HG03108 (cell line): ENCODE results near the gene ZBTB37.
"Not testable (repeated sequence)": the region's sequence is repeated elsewhere in the genome, so short reads cannot be mapped to it uniquely, and the experiment has no call there.

ENCODE experiments used
- ATAC-seq: cut with Tn5 transposase; IDR thresholded peaks from one replicate; pipeline ENCODE4 v1.9.1; 2021; ENCODE audit warnings: moderate library complexity; ENCODE audit not compliant: unreplicated experiment

ZBTB37 gene, protein sequence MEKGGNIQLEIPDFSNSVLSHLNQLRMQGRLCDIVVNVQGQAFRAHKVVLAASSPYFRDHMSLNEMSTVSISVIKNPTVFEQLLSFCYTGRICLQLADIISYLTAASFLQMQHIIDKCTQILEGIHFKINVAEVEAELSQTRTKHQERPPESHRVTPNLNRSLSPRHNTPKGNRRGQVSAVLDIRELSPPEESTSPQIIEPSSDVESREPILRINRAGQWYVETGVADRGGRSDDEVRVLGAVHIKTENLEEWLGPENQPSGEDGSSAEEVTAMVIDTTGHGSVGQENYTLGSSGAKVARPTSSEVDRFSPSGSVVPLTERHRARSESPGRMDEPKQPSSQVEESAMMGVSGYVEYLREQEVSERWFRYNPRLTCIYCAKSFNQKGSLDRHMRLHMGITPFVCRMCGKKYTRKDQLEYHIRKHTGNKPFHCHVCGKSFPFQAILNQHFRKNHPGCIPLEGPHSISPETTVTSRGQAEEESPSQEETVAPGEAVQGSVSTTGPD

DNA sequence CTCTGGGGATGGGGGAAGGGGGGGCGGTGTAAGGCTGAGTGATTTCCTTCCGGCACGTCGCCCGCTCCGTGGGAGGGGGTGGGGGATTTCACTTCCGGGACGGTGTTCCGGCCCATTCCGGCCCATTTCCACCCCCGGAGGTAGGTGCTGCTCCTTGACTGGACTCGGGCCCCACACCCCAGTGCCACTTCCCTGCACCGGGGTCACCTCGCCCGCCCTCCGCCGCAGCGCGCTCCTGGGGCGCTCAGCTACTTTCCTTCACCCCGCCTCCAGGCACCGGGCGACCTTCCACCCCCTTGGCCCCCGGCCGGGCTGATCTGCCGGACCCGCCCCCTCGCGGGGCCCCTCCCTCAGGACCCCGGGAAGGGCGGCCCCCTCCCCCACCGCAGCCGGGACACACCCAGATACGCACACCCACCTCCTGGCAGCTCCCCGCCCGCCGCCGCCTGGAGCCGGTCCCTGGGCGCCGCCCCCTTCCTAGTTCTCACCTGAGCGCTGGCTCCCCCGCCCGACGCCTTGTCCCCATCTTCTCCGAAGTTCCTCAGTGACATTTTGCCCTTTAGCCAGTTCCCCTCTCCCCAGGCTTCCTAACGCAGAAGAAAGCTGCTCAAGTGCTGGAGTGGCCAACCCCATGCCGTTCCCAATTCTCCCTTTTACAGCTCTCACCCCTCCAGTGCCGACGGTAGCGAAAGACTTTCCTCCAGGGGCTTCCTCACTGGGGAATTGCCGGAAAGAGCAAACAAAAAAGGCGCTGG, at the start of gene ZBTB37:
TSS of gene ZBTB37 (plus strand) at position 115 of the 755 bp plus-strand sequence. CDS start 1,846 bp downstream, outside the sequence.
- peak; percentile 54 for ATAC-seq

DNA sequence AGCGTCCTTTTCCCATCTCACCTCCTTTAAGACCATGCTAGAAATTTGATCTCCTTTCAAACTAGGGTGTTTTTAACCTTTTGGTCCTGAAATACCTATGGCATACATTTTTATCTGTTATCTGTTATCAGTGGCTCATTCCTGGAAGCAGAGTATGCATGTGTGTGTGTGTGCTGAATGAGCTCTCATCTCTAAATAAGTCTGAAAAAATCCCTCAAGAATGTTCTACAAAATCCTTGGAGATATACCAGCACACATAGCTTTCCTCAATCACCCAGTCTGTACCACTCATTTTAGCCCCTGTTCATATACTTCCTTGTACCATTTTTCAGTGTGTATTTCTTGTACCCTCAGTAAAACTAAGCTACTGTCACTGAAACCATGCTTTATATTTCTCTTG, 49.7 kb upstream of the ZBTB37 start:
- no peak for ATAC-seq

GRCh38 chr1:173821680-173822079, 46.5 kb upstream of the ZBTB37 start:
- no peak for ATAC-seq

DNA sequence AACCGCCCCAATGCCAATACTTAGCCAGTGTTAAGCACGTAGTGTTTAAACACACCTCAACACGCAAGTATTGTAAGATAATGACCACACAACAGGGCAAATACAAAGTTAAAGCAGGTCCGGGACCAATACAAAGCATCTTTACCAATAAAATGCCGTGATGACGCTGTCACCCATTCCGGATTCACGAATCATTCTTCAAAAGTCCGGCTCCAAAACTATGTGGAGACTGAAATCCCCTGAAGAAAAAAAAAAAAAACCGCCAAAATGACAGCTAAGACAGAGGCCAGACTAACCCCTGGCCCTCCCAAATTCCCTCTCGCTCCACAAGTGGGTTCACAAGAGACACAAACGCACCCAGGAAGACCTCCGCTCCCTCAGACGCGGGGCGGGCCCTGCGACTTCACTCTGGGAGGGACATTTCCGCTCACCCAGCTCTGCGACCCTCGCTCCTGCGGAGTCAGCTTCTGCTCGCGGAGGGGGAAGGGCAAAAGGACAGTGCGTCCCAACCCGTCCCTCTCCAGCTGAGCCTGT, 44.3 kb upstream of the ZBTB37 start:
- ATAC-seq = peak; percentile 25

GRCh38 chr1:173824315-173825081, 43.7 kb upstream of the ZBTB37 start, which contains the start of the genes CENPL and DARS2:
TSS of gene CENPL (minus strand) at chr1:173824883. CDS start at chr1:173811299, 13,584 bp downstream.
TSS of gene DARS2 (plus strand) at chr1:173824673. CDS start at chr1:173825230, 557 bp downstream.
- peak; percentile 79 for ATAC-seq

GRCh38 chr1:173827611-173828010, 40.6 kb upstream of the ZBTB37 start:
- ATAC-seq = no peak

DNA sequence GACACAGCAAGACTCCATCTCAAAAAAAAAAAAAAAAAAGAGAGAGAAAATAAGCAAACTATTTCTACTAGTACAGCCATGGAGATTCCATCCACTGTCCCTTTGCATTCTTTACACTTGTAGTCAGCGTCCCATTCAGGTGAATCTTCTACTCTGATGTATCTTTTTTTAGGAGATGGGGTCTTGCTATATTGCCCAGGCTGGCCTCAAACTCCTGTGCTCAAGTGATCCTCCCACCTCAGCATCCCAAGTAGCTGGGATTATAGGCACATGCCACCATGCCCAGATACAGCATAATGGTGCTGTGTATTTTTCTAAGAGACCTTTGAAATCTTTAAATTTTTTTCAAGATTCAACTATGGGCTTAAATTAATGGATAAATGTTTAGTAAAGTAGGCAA, 35.4 kb upstream of the ZBTB37 start:
- no peak for ATAC-seq

GRCh38 chr1:173852105-173852504, 16.1 kb upstream of the ZBTB37 start:
- no peak for ATAC-seq

- no peak for ATAC-seq
Observed at GRCh38 chr1:173853074-173853473, 15.1 kb upstream of the ZBTB37 start.

GRCh38 chr1:173856014-173856413, 12.2 kb upstream of the ZBTB37 start:
- ATAC-seq = no peak

- no peak for ATAC-seq
Observed at GRCh38 chr1:173856903-173857302, 11.3 kb upstream of the ZBTB37 start.

- ATAC-seq = no peak
Observed at GRCh38 chr1:173857363-173857917, 10.7 kb upstream of the ZBTB37 start.

- ATAC-seq = not testable (repeated sequence)
Observed at GRCh38 chr1:173859547-173859946, 8.6 kb upstream of the ZBTB37 start.

GRCh38 chr1:173860065-173860464, 8.1 kb upstream of the ZBTB37 start:
- ATAC-seq = no peak

DNA sequence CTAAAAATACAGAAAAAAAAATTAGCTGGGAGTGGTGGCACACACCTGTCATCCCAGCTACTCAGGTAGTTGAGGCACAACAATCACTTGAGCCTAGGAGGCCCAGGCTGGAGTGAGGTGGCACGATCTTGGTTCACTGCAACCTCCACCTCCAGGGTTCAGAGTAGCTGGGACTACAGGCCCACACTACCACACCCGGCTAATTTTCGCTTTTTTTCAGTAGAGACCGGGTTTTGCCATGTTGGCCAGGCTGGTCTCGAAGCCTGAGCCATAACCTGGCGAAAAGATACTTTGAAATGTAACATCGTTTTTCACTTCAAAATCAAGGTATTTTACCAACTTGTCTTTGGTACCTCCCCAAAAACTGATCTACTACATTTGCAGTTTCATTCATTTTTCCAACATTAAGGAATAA, 6.4 kb upstream of the ZBTB37 start:
- ATAC-seq = no peak

GRCh38 chr1:173862146-173862768, 5.9 kb upstream of the ZBTB37 start:
- not testable (repeated sequence) for ATAC-seq

GRCh38 chr1:173862769-173863223, 5.4 kb upstream of the ZBTB37 start:
- ATAC-seq = no peak

DNA sequence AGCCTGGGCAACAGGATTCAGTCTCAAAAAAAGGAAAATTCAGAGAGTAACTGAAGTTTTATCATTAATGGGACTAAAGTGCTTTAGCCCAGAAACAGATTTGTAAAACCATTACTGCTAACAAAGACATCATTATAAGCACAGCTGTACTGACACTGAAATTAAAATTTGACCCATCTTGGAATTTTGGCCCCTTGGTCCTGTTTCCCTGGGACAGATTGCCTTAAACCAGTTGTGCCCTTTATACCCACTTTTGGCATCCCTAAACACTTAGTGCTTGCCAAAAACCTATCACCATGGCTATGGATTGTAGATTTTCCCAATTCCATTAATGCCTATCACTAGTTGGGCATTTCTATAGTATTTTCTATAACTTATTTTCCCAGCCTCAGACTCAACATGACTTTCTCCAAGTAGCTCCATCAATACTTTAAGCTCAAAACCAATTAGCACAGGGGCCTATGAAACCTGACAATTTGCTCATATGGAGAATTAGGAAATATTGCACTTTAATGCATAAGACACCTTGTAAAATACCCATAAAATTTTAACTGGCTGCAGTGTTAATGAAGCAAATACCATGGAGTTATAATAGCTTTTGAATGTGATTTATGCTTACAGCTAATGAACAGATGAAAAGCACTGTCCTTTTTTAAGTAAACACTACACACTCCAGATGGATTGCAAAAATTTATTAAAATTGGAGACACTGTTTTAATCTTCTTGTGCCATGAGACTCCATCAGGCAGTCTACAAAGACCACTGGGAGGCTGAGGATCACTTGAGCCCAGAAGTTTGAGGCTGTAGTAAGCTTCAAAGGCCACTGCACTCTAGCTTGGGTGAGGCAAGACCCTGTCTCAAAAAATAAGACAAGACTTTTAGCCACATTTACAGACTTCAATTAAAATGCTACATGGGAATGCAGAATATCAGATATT, 4.7 kb upstream of the ZBTB37 start:
- no peak for ATAC-seq
